Psoas muscle (tissue), 8 donors: Measurements from ENCODE around the gene CCDC40. TPM values are rescaled to one million over a fixed set of nuclear protein-coding genes. Genes with fewer than 3 reads are reported as not detected.

Experiments used
- ATAC-seq, 4 donors: fragments of 200-7000 bp; cut with Tn5 transposase; one replicate each; pipeline ENCODE4 v1.9.1; 2020; ENCODE audit warnings: moderate library complexity in 3 of 4, mild to moderate bottlenecking in 2 of 4
- DNase-seq, 2 donors: peaks; one replicate each; pipeline ENCODE4 v3.0.0-alpha.2; 2020
- H3K27ac ChIP-seq: fragments of 200-600 bp; one replicate; pipeline ENCODE4 v1.8.0; 2022
- H3K27me3 ChIP-seq, 3 donors: fragments of 200-600 bp in 1 of 3; one replicate each; pipeline versions ENCODE4 v1.6.1 to v1.8.0; 2013 to 2022; ENCODE audit warnings: low read length in 2 of 3, mild to moderate bottlenecking in 2 of 3, moderate library complexity in 1 of 3; ENCODE audit not compliant: insufficient read depth in 3 of 3
- H3K36me3 ChIP-seq, 2 donors: fragments of 200-600 bp in 1 of 2; one replicate each; pipeline versions ENCODE4 v1.6.1 to v1.8.0; 2013 to 2022; ENCODE audit warnings: low read depth in 1 of 2, mild to moderate bottlenecking in 1 of 2, moderate library complexity in 1 of 2; ENCODE audit not compliant: insufficient read depth in 1 of 2
- H3K4me1 ChIP-seq: fragments of 200-600 bp; one replicate; pipeline ENCODE4 v1.8.0; 2022
- H3K4me3 ChIP-seq: fragments of 200-600 bp; one replicate; pipeline ENCODE4 v1.8.0; 2022; ENCODE audit warnings: mild to moderate bottlenecking
- H3K9me3 ChIP-seq: fragments of 200-600 bp; one replicate; pipeline ENCODE4 v1.8.0; 2022
- CTCF ChIP-seq: fragments of 200-600 bp; IDR thresholded peaks from one replicate; pipeline ENCODE4 v1.8.0; 2022; ENCODE audit warnings: antibody characterized with exemption
- WGBS, 3 donors: extraction: QIAGEN DNeasy Blood & Tissue Kit; methylation state at CpG; one replicate each; pipeline versions ENCODE4 v1.1.6 to v1.1.7; 2013; 5-methylcytosine and 5-hydroxymethylcytosine counted together
- intact Hi-C, 2 donors: fragments of 100-400 bp; cut with DNase I; formaldehyde crosslinking; loops; one replicate each; pipeline versions ENCODE4 v1.11.0 to v1.14.2; 2022
- polyA plus RNA-seq, 3 donors: library from polyadenylated mRNA; stranded (reverse); fragments of 200-250 nt; gene quantifications; one replicate each; pipeline ENCODE4 v1.2.3, GENCODE V29; 2013
- total RNA-seq, 4 donors: library from RNA; stranded (reverse); fragmentation: NEBNext Ultra II Directional in 2 of 4; extraction: Animal tissue kit (Norgen Biotek cat#: 25700) in 2 of 4; gene quantifications; one replicate each; pipeline versions ENCODE4 v1.2.1 to v1.2.4, GENCODE V29; 2021 to 2023
- donor health status: healthy with polysubstance abuse.
- donor health status: DM: no; HTN: no; CAD: no; lungs with moderate emphysema.
- donor health status: Bipolar disorder and iron deficiency.
- donor health status: healthy.
- donor health status: DM: yes; HTN: yes; CAD: no.
- donor health status: DM: no; HTN: no; CAD: no.
- donor health status: DM: no; HTN: no; CAD: no.
- donor health status: DM: yes; HTN: yes; CAD: no.

CCDC40 gene
- total and polyA plus RNA-seq, 7 donors = 0.51 to 1.9 (median 1.4) TPM

GRCh38 chr17:80055597-80055996 lies 19.2 kb downstream of the CCDC40 start:
- H3K9me3 ChIP-seq = no peaks in the 10 kb centered on the region
- no peaks in the 10 kb centered on the region for H3K27me3 ChIP-seq
- TF ChIP-seq CTCF = no peak
- intact Hi-C loops = no loop called here
- WGBS, 3 donors = 89 to 94% (median 93%) methylated on average over 9 of the region's 9 CpGs
- H3K4me1 ChIP-seq = no peaks in the 10 kb centered on the region
- ATAC-seq = no peak
- H3K36me3 ChIP-seq = no peaks in the 10 kb centered on the region
- DNase-seq = no peak
- no peak overlapping the region for H3K27ac ChIP-seq
- H3K4me3 ChIP-seq = no peak overlapping the region

- Histone ChIP-seq H3K36me3 (no peaks in the 10 kb centered on the region), H3K27me3 (no peaks in the 10 kb centered on the region), H3K4me3 (no peak overlapping the region), H3K27ac (no peak overlapping the region), H3K4me1 (no peaks in the 10 kb centered on the region), H3K9me3 (no peaks in the 10 kb centered on the region)
- intact Hi-C loops = no loop called here
- ATAC-seq (no peak), DNase-seq (no peak)
- TF ChIP-seq CTCF = no peak
- 94 to 95% (median 94%) methylated on average over 28 of the region's 28 CpGs for WGBS, 3 donors
Measured at GRCh38 chr17:80058311-80058955, 22.0 kb downstream of the CCDC40 start.

- Histone ChIP-seq H3K4me3 (no peak overlapping the region), H3K27ac (no peak overlapping the region), H3K27me3 (no peaks in the 10 kb centered on the region), H3K4me1 (no peaks in the 10 kb centered on the region), H3K36me3 (no peaks in the 10 kb centered on the region), H3K9me3 (no peaks in the 10 kb centered on the region)
- ATAC-seq (no peak), DNase-seq (no peak)
- intact Hi-C loops = no loop called here
- no peak for TF ChIP-seq CTCF
- WGBS, 3 donors = 78 to 89% (median 80%) methylated on average over 4 of the region's 4 CpGs
Measured at GRCh38 chr17:80060644-80061043, 24.2 kb downstream of the CCDC40 start.

GRCh38 chr17:80061421-80061820 lies 25.0 kb downstream of the CCDC40 start:
- Histone ChIP-seq H3K4me3 (no peak overlapping the region), H3K4me1 (no peaks in the 10 kb centered on the region), H3K36me3 (no peaks in the 10 kb centered on the region), H3K27me3 (no peaks in the 10 kb centered on the region), H3K9me3 (no peaks in the 10 kb centered on the region), H3K27ac (no peak overlapping the region)
- no peak for TF ChIP-seq CTCF
- intact Hi-C loops = no loop called here
- 85 to 92% (median 89%) methylated on average over 12 of the region's 12 CpGs for WGBS, 3 donors
- DNase-seq = no peak
- ATAC-seq = no peak
